D721Med (cell line): ENCODE results near the gene MYOC.

ENCODE experiments used
- DNase-seq: peaks from one replicate; pipeline ENCODE4 v3.0.0; 2011; ENCODE audit warnings: low spot score; ENCODE audit not compliant: insufficient read length
- FAIRE-seq: peaks from 2 replicates; lab custom pipeline; 2011; peaks lifted over from hg19 to GRCh38; lab: Jason Lieb, UNC
- CTCF ChIP-seq: IDR thresholded peaks from 2 replicates; pipeline ENCODE4 v1.5.1; 2012; ENCODE audit warnings: mild to moderate bottlenecking, control low read depth; ENCODE audit not compliant: insufficient read depth; ENCODE audit errors: missing control alignments

MYOC gene

GRCh38 chr1:171670739-171671138, 18.3 kb upstream of the MYOC start:
- DNase-seq (no peak), FAIRE-seq (no peak)

GRCh38 chr1:171668372-171668771, 15.9 kb upstream of the MYOC start:
- no peak for FAIRE-seq

More at GRCh38 chr1:171670739-171671138, 18.3 kb upstream of the MYOC start:
- TF ChIP-seq CTCF, result no peak

DNA sequence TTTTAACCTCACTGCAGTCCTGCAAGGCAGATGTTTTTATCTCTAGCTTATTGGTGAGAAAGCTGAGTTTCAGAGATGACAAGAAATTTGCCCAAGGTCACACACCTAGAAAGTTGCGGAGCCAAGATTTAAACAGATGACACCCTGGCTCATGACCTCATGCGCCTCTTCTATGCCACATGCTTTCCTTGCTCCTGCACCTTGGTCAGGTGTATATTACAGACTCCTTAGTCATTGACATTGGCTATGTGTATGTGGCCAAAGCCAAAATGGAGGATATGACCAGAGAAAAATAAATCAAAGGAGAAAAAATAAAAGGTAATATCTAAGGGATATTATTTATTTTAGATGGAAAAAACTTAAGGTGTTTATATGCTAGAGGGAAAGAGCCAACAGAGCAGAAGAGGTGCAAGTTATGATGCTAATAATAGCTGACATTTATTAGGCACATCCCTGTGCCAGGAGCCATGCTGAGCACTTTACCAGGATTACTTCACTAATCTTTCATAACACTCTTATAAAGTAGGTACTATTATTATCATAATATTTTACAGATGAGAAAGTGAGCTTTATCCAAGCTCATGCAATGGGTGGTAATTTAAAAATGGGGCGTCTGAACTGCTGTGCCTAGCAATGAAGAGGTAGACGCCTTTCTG, 13.8 kb upstream of the MYOC start:
- FAIRE-seq (peak; percentile 35), DNase-seq (no peak)
- TF ChIP-seq CTCF, result no peak

More at GRCh38 chr1:171668372-171668771, 15.9 kb upstream of the MYOC start:
- TF ChIP-seq CTCF, result no peak
- no peak for DNase-seq

GRCh38 chr1:171664976-171665375, 12.5 kb upstream of the MYOC start:
- no peak for TF ChIP-seq CTCF
- no peak for FAIRE-seq
- no peak for DNase-seq

GRCh38 chr1:171663854-171664575, 11.5 kb upstream of the MYOC start:
- FAIRE-seq (no peak), DNase-seq (no peak)
- TF ChIP-seq CTCF, result no peak

DNA sequence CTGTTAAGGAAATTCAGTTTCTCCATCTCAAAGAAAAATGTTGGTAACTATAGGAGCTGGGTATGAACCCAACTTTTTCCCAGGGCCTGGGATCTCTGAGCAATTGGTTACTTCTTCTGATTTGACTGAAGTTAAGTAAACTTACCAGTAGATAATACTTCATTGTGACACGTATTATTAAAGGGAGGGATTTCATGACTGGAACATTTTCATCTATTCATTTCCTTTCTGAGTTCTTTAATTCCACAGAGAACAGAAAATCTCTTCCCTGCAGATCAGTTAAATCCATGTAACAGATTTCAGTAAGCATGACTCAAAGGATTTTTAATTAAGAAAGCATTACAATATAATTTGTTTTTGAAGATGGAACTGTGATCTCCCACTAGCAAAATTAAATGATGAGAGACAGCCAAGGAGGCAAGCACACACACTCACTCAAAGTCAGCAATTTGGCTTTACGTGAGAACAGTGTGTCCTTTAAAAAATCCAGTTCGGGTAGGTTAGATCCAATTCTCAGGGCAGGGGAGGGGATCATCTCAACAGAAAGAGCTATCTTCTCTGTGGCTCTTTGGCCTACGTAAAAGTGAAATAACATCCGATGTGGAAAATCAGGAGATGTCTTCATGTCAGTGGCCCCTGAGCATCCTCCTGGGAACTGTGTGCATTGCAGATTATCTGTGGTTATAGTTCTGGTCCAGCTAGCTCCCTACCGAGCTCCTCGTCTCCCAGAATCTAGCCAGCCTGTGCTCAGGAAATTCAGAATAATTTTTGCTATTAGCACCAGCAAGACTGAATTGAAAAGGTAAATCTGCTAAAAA, 10.8 kb upstream of the MYOC start:
- no peak for DNase-seq
- no peak for TF ChIP-seq CTCF
- FAIRE-seq, result peak; percentile 32
